Coronary artery (tissue), 2 donors: ENCODE data around the gene ZNF488.

Experiments used
- DNase-seq: peaks from one replicate; pipeline ENCODE4 v3.0.0-alpha.2; 2017; ENCODE audit warnings: low spot score
- H3K27ac ChIP-seq, 2 donors: fragments of 200-600 bp; sonication (generic); one replicate each; pipeline ENCODE4 v1.5.1; 2016 to 2019
- H3K4me3 ChIP-seq: fragments of 200-600 bp; sonication (generic); 2 replicates; pipeline ENCODE4 v1.5.1; 2016; ENCODE audit warnings: mild to moderate bottlenecking, moderate library complexity
- CTCF ChIP-seq: fragments of 200-600 bp; sonication (generic); IDR thresholded peaks from one replicate; pipeline ENCODE4 v1.5.1; 2019; ENCODE audit warnings: antibody characterized with exemption

The ZNF488 gene

DNA sequence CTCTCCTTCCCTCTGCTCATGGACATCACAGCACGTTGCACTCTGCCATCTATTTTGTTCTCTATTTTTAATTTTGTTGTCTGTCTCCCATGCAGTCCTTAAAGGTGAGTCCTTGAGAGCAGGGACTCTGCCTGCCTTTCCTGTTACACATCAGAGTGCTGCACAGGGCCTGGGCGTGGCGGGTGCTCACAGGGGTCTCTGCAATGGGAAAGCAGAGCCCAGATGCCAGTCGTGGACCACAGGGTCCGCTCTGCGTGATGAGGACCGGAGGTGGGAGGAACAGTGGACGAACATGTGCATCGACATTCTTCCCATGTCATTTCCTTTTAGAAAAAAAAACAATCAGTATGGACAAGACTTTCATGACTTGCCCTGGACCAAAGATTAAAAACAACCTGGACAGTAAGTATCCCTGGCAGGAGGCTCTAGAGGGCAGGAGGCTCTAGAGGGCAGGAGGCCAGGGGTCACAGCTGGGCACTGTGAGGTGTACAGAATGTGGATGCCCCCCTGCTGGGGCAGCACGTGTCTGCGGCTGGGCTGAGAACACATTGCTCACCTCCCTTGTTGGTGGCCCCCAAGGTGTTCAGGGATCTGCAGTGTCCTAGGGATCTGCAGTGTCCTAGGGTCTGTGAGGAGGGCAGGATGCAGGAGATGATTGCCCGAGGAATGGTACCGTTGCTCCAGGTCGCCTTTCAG, 29.6 kb upstream of the ZNF488 start:
- Histone ChIP-seq H3K27ac (no peak overlapping the region), H3K4me3 (no peak overlapping the region)
- no peak for TF ChIP-seq CTCF
- no peak for DNase-seq

- Histone ChIP-seq H3K27ac (no peak overlapping the region), H3K4me3 (no peak overlapping the region)
- DNase-seq = no peak
- no peak for TF ChIP-seq CTCF
These were observed 28.8 kb upstream of the ZNF488 start for GRCh38 chr10:47412869-47413268.

DNA sequence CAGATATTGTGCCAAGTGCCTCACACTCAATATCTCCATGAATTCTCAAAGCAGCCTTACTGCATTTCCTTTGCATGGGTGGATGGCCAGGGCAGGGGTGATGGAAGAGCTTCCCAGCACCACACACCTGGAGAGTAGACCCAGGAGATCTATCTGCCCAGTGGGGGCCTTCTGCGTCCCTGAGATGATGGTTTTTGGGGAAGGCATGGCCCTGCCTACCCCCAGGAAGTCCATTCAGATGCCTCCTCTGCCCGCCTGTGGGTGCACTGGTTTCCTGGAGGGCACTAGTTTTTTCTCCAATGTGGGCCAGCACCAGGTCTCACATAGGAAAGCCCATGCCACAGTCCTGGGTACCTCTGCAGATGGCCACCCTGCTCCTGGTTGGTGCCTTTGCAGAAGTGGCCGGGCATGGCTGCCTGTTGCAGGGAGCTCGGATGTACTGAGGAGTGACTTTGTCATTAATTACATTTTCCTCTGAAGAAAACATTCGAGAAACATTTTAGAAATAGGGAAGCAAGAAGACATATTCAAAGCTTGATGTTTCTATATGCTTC, 28.2 kb upstream of the ZNF488 start:
- Histone ChIP-seq H3K27ac (no peak overlapping the region), H3K4me3 (no peak overlapping the region)
- DNase-seq = no peak
- no peak for TF ChIP-seq CTCF

DNA sequence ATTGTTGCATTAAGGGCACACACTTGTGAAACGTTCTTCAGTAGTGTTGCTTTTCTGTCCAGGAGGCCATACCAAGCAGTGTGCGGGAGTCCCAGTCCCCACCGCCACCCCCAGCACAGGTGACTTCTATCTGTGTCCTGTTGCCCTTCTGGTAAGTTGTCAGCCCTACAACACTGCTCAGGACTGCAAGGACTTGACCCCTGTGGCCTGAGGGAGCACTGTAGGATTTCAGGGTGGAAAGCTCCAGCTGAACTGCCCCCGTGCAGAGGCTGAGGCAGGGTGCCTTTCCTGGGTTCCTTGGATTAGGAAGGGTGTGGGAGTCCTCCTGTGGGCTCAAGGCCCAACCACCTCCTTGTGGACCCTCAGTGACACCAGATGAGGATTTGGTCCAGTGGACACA, 26.8 kb upstream of the ZNF488 start:
- no peak overlapping the region for H3K27ac ChIP-seq
- no peak for DNase-seq
- TF ChIP-seq CTCF = no peak
- no peak overlapping the region for H3K4me3 ChIP-seq

GRCh38 chr10:47410271-47410670, 26.2 kb upstream of the ZNF488 start:
- Histone ChIP-seq H3K27ac (no peak overlapping the region), H3K4me3 (no peak overlapping the region)
- no peak for TF ChIP-seq CTCF
- no peak for DNase-seq

DNA sequence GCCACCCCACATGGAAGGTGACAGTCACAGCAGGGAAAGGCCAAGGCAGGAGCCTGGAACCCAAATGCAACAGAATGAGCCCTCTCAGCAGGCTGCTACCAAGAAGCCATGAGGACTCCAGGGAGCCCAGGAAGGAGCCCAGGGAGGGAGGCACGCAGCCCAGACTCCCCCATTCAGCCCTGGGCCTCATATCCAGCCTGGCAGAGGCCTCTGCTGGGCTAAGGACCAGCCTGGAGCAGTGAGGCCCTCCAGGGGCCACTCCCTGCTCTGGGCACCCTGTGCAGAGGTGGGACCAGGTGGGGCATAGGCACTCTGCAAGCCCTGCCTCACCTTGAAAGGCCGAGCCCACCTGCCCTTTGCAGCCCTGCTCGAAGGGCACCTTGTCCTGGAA, 25.8 kb upstream of the ZNF488 start:
- Histone ChIP-seq H3K27ac (no peak overlapping the region), H3K4me3 (no peak overlapping the region)
- no peak for DNase-seq
- no peak for TF ChIP-seq CTCF

DNA sequence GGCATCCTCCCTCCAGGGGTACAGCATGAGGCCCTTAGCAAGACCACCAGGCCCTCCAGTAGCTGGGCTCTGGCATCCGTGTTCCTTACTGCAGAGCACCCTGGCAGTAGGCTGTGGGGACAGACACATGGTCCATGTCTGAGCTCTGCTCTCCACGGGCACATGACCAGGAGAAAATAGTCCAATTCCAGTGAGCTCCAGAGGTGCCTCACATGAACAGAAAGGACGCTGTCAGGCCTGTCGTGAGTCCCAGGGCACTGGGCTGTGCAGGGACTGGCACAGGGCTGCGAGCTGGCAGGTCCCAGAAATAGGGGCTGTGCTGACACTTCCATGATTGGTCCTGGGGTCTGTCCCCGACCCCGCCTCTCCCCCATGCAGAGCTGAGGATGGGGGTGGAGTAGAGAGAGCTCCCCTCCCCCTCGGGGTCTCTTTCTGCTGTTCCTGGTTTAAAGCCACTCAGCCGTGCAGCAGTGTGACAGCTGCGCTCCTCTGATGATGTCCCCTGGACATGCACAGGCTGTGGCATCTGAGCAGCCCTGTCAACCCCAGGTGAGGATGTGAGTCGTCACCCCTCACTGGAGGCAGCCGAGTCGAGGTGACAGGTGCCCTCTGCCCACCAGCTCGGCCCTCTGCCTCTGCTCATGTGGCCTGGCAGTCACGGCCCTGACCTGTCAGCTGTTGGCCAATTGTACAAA, 25.2 kb upstream of the ZNF488 start:
- TF ChIP-seq CTCF = no peak
- H3K27ac ChIP-seq = no peak overlapping the region
- DNase-seq = no peak
- H3K4me3 ChIP-seq = no peak overlapping the region
